SW 1271 (cell line): ENCODE measurements around the gene CFAP65.

Experiments
- DNase-seq, 2 experiments: peaks; one replicate each; lab custom pipeline; 2025; lab: John Stamatoyannopoulos, UW

Gene CFAP65

DNA sequence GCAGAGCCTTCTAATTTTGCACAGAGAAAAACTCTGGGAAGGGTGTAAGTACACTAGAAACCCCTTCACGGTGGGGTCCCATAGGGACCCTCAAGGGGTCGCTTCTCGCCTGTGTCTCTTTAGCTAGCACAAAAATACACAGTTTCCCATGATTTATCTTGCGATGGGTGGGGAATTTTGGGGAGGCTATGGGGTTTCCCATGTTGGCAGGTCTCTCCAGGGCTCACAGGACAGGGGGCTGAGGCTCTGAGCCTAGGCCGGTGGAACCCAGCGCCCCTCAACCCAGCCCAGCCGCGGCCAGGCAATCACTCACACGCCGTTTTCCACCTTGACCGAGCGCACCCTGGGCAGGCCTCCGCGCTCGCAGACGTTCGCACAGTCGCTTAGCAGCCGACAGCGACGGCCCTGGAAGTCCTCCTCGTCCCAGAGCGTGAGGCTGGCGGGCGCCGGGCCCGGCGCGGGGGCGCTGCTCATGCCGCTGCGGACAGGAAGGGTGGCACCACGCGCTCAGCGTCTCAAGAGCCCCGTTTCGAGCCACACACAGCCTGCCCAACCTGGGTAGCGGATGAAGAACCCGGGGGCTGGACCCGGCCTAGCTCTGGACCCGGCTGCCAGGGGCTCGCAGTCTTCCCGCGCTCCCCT is 48.5 kb downstream of the CFAP65 start:
- no peak for DNase-seq

DNA sequence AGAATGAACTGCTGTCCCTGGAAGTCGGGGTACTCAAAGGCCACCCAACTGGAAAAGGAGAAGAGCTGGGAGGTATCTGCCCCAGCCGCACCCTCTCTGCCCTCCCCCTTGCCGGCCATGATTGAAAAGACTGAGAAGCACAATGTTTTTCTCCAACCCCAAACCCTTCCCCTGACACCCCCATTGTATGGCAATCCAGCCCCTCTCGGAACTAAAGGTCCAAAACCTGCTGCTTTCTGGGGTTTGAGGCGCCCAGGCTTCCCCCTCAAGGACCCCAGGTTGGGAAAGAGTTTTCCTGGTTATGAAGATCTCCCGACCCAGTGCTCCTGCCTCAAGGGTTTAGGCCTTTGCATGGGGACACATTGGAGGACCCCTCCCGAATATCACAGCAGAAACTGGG is 49.1 kb downstream of the CFAP65 start:
- no peak for DNase-seq

DNA sequence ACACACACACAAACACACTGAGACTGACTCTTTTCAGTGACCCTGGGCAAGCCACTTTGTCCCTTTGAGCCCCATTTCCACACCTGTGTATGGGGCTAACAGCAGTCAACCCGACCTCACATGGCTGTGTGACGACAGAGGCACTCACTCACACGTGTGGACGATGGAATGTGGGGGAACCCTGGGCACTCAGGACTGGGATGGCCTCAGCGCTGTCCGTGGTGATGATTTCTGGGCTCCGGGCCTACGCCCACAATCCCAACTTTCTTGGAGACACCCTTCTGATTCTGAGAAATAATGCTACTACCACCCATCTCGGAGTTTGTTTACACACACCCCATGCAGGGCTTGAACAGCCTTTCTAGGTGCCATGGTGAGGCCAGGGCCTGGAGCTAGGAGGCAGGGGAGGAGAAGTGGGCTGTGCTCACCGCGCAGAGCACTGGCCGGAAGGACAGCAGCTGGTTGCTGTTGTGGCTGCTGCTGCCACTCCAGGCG is 49.6 kb downstream of the CFAP65 start:
- DNase-seq: no peak

DNA sequence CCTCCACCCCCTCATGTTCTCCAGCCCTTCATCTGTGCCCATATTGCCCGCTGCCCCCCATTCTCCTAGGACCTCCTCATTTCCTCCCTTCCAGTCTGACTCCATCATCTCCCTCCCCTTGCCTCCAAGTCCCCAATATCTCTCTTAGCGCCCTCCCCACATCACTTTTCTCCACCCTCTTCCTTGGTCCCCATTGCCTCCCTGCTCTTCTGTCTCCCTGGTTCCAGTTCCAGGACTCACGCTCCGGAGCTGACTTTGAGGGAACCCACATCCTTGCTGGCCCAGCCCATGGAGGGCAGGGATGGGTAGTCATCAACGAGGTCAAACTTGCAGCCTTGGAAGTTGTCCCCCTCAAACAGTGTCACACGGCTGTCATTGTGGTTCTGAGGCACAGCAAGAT is 50.7 kb downstream of the CFAP65 start:
- no peak for DNase-seq

DNA sequence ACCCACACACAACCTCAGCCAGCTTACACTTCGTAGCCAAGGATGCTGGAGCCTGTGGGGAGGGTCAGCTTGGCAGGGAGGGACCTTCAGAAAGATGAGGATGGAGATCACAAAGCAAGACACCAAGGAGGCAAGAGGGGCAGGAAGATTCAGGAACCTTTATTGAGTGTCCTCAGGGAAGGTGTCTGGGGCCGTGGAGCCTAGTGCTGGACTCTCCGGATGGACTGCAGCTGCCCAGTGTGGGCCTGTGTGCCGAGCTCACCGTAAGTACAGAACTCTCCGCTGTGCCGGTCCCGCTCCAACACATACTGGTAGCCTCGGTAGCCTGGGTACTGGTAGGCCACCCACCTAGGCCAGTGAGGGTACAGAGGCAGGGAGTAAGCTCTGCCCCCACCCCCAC is 51.3 kb downstream of the CFAP65 start:
- no peak for DNase-seq

DNA sequence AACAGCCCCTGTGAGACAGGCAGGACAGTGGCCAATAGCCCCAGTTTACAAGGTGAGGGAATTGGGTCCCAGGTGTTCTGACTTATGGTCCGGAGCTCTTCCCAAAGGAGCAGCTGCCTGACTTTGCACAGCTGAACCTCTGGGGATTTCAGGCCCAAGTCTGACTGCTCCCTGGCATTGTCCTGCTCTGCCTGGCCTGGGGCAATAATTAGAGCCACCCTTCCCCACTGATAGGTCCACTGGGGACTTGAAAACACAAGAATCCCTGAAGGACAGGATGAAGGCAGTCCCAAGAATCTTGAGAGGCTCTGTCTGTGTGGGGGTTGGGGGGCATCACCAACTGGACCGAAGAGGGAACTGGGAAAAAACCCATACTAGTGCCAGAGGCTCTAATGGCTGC is 52.7 kb downstream of the CFAP65 start:
- DNase-seq: no peak

DNA sequence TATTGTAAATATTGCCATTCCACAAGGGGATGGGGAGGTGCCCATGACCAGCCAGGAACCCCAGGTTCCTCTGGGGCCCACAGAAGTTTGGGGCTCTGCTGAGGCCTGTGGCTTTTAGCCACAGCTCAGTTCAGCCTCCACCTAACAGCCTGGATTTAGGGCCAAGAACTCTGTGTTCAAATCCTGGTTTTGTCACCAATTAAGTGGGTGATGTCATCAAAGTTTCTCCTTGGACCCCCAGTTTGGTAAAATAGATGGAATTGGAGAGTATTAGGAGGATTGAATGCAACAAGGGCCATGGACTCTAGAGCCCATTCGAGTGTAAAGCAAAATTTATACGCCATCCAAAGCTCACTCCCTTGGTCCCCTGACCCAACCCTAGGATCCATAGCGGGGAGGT is 53.2 kb downstream of the CFAP65 start:
- DNase-seq: no peak

DNA sequence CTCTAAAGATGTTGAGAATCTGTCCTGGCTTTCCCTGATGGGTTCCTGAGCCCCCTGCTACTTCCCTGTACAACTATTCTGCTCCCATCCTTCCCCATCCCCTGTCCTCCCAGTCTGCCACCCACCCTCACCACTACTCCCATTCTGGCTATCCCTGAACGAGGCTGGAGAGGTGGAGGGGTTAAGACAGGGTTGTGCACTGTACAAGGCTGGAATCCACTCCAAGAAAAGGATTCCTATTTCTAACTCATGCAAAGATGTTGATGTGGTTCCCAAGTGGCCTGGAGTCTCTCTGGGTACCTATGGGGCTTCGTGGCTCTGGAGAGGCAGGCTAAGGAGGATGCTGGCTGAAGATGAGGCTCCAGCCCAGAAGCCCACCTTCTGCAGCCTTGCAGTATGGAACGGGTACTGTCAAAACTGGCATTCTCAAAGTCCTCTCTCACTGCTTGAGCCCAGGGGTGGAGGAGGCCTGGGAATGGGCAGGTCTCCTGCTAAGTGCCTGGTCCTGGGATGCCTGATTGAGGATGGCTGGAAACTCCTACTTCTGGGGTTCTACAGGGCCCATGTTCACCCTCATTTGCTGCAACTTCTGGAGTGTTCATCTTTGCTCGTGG is 55.1 kb downstream of the CFAP65 start:
- DNase-seq: no peak

DNA sequence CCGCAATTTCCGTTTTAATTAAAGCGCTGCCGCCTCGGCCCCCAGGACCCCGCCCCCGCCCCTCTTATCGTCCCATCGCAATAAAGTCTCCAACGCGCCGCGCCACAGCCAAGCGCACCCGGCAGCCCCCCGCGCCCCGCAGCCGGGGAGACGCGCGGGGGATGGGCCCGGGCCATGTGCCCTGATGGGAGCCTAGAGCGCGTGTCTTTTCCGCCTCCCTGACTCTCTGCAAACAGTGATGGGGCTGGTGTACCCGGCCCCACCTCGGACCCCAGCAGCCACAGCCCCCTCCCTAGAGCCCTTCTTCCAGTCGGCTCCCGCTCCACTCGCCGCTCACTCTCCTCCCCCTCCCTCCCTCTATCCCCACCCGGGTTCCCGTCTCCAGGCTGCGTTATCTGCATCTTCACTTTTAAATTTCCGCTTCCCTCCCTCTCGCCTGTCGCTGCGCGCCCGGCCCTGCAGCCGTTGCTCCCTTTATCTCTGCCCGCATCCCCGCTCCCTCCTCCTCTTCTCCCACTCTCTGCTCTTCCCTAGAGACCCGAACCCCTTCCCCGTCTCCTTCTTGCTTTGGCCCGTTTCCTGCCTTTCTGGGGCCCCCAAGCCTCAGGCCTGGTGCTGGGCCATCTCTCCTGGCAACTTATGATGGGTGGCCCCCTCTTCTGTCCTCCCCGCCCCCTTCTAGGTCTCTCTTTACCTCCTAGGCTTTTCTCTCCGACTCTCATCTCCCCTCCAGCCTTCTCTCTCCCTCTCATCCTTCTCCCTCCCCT is 55.8 kb downstream of the CFAP65 start:
- no peak for DNase-seq

DNA sequence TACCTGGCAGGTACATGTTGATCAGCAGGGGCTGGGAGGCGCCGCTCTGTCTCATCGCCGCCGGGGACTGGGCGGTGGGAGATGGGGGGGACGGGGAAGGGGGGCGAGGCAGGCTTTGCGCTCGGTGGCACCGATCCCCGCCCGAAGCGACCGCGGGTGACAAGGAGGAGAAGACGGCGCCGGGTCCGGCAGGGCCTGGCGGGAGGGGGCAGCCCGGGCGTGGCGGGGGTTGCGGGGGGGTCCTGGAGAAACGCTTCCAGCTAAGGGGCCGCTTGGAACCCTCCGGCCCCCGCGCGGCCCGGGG is 56.3 kb downstream of the CFAP65 start, which contains the start of gene FEV:
Gene FEV (minus strand): TSS at position 164 of the 304 bp plus-strand sequence. CDS start 109 bp downstream, at position 55.
- DNase-seq: no peak

DNA sequence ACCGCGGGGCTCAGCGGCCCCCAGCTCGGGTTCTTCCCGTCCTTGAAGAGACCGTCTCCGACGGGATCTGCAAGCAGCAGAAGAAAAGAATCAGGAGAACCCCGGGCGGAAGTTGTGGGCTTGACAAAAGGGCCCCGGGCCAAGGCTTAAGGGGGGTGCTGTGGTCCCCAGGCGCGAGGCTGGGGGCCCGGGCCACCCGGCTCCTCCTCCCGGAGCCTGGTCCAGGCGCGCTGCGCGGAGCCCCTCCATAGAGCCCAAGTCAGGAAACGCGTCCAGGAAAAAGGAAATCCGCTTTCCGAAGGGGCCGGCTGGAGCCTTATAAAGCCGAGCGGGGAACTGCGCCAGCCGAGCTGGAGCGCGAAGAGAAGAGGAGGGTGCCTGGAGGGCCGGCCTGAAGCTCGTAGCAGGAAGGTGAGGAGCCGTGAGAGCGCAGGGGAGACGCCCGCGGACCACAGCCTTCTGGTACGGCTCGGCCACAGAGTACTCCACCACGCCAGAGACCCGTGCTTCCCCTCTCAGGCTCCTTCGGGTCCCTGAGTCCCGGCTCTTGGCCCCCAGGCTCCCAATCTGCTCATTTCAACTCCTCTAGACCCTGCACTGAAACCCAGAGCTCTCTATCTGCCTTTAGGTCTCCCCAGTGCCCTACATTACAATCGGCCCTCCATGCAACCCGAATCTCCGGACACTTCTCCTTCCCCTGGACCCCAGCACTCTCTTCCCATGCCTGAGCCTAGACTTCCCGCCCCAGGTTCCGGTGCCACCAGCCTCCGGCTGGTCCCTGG is 56.9 kb downstream of the CFAP65 start:
- DNase-seq: no peak

DNA sequence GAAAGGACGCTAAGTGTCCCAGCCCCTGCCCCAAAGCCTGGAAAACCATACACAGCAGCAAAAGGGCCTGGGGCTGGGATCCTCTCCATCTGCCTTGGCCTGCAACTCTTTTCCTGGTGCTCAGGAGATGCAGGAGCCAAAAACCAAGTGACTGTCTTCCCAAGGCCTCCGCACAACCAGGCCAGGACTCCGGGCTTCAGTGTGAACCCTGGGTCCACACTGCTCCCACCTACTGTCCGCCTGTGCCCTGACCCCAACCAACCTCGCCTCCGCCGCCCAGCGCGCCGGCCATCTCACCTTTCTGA is 57.4 kb downstream of the CFAP65 start:
- DNase-seq: no peak

DNA sequence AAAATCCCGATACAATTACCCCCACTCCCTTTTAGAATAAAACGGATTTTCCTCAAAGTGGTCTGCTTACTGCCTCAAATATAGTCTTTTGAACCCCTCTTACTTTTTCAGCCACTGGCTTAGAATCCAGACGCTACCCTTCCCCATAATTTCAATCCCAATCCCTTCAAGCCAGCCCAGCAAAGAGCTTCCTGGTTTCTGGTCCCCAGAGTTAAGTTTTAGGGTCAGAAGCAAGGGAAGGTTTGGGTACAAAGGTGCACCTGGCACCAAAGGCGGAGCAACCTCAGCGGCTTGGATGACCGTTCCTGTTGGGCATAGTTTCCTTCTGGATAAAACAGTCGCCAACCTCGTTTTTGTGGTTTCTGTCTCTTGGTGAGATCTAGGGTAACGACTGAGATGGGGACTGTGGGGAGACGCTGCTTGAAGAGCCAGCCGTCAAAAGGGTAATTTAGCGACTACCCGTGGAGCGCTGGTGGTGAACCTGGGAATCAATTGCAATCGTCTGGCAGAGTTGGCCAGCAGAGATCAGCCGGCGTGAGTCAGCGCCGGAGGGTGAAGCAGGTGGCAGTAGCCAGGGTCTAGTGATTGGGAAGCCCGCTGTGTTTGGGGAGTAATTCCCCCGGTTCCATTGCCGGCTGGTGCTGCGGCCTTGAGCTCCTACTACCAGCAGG is 57.9 kb downstream of the CFAP65 start:
- no peak for DNase-seq

DNA sequence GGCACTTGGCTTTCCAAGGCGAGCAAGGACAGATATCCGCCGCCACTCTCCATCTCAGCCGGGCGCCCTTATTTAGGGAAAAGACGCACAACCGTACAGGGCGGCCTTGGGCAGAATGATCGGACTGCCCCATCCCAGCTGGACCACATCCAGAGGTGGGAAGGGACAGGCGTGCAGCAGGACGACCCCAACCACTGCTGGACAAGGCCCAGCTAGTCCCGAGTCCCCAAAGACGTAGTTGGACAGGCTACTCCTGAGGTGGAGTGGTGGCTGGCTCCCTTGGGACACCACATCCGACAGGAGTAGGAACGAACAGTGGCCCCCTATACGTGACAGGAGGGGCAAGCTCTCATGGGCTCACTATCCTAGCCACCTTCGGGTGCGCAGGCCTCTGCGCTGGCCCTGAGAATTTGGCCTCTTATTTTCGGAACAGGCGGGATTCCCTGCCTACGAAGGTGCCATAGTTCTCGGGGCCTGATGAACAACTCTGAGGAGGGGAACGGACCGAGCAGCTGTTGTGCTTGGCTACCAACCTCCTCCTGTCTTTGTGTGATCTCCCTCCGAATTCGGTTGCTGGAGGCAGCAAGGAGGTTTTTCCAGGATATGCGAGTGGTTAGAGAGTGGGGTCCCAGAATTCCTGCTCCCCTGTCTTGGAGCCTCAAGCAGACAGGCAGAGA is 58.6 kb downstream of the CFAP65 start:
- DNase-seq: no peak

DNA sequence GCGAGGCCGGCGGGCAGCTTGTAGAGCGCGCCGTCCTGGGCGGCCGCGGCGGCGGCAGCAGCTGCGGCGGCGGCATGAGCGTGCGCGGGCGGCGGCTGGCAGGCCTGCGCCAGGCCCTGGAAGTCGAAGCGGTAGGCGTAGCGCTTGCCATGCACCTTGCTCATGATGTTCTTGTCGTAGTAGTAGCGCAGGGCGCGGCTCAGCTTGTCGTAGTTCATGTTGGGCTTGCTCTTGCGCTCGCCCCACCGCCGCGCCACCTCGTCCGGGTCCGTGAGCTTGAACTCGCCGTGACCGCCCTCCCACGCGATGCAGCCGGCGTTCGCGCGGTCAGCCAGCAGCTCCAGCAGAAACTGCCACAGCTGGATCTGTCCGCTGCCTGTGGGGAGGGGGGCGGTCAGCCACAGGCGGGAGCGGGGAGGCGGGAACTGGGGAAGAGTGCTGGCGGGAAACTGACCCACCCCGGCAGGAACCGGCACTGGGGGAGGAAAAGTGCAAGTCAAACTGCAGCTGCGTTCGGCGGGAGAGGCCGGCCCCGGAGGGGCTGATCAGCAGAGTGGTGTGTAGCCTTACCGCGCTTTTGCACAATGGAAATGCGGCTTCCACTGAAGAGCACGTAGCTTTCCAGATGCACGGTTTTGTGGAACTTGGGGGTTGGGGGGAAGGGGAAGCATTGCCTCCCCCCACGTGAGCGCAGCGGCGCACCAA is 59.3 kb downstream of the CFAP65 start:
- no peak for DNase-seq

DNA sequence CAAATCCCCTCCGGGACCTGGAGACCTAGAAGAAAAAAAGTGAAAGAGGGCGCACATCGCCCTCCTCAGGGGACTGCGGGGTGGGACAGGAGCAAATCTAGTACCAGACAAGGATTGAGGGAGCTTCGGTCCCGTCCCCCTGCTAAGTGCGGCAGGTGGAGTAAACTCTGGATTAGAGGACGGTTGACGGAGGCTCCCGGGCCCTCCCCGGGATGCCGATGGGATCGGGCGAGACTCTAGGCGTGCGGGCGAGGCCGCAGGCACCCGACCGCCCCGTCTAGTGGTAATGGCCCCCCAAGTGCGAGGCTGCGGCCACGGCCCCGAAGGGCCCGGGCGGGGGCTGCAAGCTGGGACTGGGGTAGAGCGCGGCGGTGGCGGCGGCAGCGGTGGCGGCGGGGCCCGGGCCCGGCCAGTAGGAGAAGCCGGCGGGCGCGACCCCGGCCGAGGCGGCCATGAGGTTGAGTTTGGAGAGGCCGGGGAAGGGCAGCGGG is 59.9 kb downstream of the CFAP65 start:
- DNase-seq: no peak

DNA sequence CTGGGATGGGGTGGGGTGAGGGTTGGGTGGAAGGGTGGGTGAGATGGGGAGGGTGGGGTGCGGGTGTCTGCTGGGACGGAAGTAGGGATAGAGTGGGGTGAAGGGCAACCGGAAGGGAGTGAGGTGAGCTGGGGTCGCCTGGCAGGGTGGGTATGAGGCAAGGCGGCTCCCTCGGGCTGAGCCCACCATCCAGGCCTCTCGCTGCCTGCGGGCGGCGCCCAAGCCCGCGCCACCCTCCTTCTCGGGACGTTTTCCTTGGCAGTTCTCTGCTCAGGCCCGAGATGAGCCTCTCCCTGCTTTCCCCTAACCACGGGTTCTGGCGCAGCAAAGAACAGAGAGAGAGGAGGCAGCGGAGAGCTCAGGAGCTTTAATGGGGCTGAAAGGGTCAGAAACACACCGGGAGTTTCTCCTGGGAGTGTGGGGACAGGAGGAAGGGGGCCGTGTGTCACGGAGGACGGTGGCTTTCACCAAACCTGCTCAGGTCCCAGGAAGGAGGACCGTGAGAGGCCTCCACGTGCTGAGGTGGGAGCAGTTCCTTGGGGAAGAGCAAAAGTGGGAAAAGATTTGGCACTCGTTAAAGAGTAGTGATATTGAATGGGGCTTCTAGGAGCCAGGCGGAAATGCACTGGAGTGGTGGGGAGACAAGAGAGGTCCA is 60.5 kb downstream of the CFAP65 start:
- DNase-seq: no peak

DNA sequence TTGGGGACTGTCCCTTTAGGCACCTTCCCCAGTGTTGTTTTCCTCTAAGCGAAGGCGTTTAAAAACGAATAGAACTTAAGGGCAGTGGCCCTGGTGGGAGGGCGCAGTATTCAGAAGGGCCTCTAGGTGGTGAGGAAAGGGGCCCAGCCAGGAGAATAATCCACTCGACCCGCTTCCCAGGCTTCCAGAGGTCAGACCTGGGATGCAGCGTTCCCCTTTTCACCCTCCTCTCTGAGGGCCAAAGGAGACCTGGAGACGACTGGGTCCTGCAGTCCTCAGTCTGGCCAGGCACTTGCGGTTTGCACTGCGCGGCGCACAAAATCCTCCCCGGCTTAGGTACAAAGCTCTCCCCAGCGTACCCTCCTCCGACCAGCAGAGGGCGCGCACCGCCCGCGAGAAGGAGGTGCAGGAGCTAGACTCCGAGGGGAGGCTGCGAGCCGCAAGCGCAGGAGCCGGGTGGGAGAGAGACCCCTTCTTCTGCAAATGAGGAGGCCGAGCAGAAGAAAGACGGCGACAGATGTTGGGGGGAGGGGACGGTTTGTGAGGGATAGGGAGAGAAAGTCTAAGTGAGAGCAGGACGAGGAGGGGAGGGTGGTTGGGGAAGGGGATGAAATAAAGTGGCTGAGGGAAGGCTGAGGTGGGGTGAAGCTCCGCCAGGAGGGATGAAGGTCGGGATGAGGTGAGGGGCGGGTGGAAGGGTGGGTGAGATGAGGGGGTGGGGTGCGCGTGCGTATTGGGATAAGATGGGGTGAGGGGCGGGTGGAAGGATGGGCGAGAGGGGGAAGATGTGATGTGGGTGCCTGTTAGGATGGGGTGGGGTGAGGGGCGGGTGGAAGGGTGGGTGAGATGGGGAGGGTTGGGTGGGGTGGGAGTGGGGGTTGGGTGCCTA is 61.2 kb downstream of the CFAP65 start:
- DNase-seq: peak; percentile 31 to 73
